Calu3 (cell line): ENCODE results near the gene PLEKHH1. TPM values are rescaled to one million over a fixed set of nuclear protein-coding genes. Genes with fewer than 3 reads are reported as not detected.

Experiments
- BruUV-seq: library from RNA; stranded (reverse); fragments of 400-500 nt; replicated peaks from 2 replicates; lab custom pipeline; 2021; lab: Mats Ljungman, UMichigan
- CTCF ChIA-PET: fragments of 300-600 bp; sonication (Branson Sonifier 250); formaldehyde crosslinking; loops from one replicate; lab custom pipeline; 2022; ENCODE audit warnings: antibody characterized with exemption; lab: Charles Lee
- DNase-seq: peaks from one replicate; pipeline ENCODE4 v3.0.0; 2022
- H3K27ac Mint-ChIP-seq: one replicate; pipeline ENCODE4 v1.8.0; 2022; ENCODE audit warnings: mixed read lengths; ENCODE audit not compliant: unreplicated experiment
- H3K27me3 Mint-ChIP-seq: one replicate; pipeline ENCODE4 v1.8.0; 2022; ENCODE audit warnings: mixed read lengths; ENCODE audit not compliant: unreplicated experiment
- H3K36me3 Mint-ChIP-seq: one replicate; pipeline ENCODE4 v1.8.0; 2022; ENCODE audit warnings: mild to moderate bottlenecking, moderate library complexity, mixed read lengths; ENCODE audit not compliant: insufficient read depth, unreplicated experiment
- H3K4me1 Mint-ChIP-seq: one replicate; pipeline ENCODE4 v1.8.0; 2022; ENCODE audit warnings: mild to moderate bottlenecking, low read depth, mixed read lengths; ENCODE audit not compliant: unreplicated experiment
- H3K4me3 Mint-ChIP-seq: one replicate; pipeline ENCODE4 v1.8.0; 2022; ENCODE audit warnings: mild to moderate bottlenecking, low read depth, moderate library complexity, mixed read lengths; ENCODE audit not compliant: unreplicated experiment
- H3K9me3 Mint-ChIP-seq: one replicate; pipeline ENCODE4 v1.8.0; 2022; ENCODE audit warnings: low read depth, mixed read lengths; ENCODE audit not compliant: unreplicated experiment
- intact Hi-C: fragments of 100-400 bp; cut with micrococcal nuclease; formaldehyde crosslinking; loops from one replicate; pipeline ENCODE4 v1.10.0; 2022; ENCODE audit not compliant: unreplicated experiment
- total RNA-seq: library from RNA; stranded (reverse); gene quantifications from 2 replicates; pipeline ENCODE4 v1.2.3, GENCODE V29; 2022
- TF ChIP-seq, protein P1 (sequence below): fragments of 200-600 bp; IDR thresholded peaks from one replicate; pipeline ENCODE4 v1.8.0; 2022; ENCODE audit warnings: antibody characterized with exemption; ENCODE audit not compliant: unreplicated experiment

Gene PLEKHH1
- total RNA-seq, 1 experiment from 2014 or later, result 11.8 TPM

DNA sequence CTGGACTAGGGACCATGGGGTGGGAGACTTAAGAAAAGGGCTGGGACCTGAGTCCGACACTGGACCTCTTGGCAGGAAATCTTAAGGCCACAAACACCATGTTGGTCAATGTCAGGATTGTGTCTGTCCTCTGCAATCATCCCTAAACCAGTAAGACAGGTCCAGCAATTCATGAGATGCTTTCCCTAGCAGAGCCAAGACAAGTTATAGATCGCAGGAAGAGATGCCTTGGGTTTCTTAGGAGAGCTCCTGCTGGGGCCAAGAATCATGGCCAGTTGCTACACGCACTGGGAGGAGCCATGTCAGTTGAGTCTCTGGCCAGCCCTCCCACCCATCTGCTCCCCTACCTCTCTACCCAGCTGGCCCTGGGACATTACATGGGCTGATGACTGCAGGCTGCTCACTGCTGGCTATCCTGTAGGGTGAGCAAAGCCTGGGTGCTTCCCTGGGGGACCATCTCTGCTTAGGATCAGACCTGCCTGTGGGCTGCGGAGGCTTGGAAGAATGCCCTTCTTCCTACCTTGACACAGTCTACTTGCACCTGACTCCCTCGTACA, 14.2 kb downstream of the PLEKHH1 start:
- BruUV-seq, result no TSS peak
- Mint-ChIP-seq H3K36me3 (no peaks in the 10 kb centered on the region), H3K27ac (no peak overlapping the region), H3K4me3 (no peak overlapping the region), H3K9me3 (no peaks in the 10 kb centered on the region), H3K4me1 (no peaks in the 10 kb centered on the region), H3K27me3 (no peaks in the 10 kb centered on the region)
- TF ChIP-seq, protein P1, sequence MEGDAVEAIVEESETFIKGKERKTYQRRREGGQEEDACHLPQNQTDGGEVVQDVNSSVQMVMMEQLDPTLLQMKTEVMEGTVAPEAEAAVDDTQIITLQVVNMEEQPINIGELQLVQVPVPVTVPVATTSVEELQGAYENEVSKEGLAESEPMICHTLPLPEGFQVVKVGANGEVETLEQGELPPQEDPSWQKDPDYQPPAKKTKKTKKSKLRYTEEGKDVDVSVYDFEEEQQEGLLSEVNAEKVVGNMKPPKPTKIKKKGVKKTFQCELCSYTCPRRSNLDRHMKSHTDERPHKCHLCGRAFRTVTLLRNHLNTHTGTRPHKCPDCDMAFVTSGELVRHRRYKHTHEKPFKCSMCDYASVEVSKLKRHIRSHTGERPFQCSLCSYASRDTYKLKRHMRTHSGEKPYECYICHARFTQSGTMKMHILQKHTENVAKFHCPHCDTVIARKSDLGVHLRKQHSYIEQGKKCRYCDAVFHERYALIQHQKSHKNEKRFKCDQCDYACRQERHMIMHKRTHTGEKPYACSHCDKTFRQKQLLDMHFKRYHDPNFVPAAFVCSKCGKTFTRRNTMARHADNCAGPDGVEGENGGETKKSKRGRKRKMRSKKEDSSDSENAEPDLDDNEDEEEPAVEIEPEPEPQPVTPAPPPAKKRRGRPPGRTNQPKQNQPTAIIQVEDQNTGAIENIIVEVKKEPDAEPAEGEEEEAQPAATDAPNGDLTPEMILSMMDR, result no peak
- no peak for DNase-seq
- intact Hi-C loops, result no loop called here
- CTCF ChIA-PET, result no interaction called here

DNA sequence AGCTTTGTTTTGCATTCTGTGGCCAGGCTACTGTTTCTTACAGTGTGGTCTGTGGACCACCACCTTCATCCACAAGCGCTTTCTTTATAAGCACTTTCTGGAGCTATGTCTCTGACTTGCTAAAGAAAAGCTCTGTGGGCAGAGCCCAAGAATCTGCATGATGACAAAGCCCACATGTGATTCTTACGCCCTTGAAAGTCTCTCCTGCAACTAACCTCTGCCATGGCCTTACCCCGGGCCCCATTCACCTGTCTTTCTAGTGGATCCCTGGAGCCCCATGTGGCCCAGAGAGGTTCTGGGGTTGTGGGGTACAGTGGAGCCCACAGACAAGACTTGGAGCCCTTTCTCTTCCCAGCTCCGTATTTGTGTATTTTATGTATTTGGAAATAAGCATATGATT, 16.6 kb downstream of the PLEKHH1 start:
- no peak for DNase-seq
- Mint-ChIP-seq H3K36me3 (no peaks in the 10 kb centered on the region), H3K27me3 (no peaks in the 10 kb centered on the region), H3K27ac (no peak overlapping the region), H3K4me1 (no peaks in the 10 kb centered on the region), H3K4me3 (no peak overlapping the region), H3K9me3 (no peaks in the 10 kb centered on the region)
- no TSS peak for BruUV-seq
- CTCF ChIA-PET, result interaction anchor here (0.6 kb wide), 1 partner anchor 22 kb away, joined by 3 read pairs; no protein-coding TSS in a partner anchor
- intact Hi-C loops, result no loop called here
- TF ChIP-seq, protein P1, result no peak

DNA sequence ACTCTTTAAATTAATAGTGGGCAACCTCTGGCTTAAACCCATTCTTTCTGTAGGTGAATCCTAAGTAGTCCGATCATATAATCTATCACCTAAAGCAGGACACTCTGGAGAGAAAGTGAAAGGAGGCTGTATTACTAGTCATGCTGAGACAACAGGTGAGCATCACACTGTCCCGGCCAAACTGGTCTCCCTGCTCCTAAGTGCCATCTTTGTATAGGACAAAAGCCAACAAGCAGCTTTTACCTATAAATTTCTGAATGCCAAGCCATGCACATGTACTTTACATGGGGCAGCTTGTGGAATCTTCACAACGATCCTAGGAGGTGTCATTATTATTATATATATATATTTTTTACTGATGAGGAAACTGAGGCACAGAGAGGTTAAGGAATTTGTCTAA, 18.0 kb downstream of the PLEKHH1 start:
- H3K9me3 Mint-ChIP-seq, result no peaks in the 10 kb centered on the region
- CTCF ChIA-PET, result no interaction called here
- no peaks in the 10 kb centered on the region for H3K27me3 Mint-ChIP-seq
- TF ChIP-seq, protein P1, result no peak
- BruUV-seq, result no TSS peak
- H3K27ac Mint-ChIP-seq, result no peak overlapping the region
- intact Hi-C loops, result no loop called here
- no peaks in the 10 kb centered on the region for H3K36me3 Mint-ChIP-seq
- no peaks in the 10 kb centered on the region for H3K4me1 Mint-ChIP-seq
- no peak overlapping the region for H3K4me3 Mint-ChIP-seq
- DNase-seq, result no peak

DNA sequence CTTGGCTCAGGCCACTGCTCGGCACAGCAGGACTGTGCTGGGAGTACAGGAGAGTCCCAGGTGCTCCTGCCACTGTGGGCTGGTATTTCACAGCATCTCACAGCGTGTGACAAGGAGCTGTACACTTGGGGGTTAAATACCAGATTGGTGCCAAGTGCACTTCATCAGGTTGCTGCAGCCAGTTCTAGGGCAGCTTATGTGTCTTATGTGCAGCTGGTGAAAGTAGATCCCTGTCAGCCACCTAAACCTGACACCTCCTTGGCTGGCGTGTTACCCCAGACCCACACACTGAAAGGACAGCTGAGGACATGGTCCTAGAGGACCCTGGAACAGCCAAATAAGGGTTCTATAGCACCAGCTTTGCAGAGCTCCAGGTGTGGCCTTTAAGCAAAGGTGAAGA, 18.9 kb downstream of the PLEKHH1 start:
- intact Hi-C loops, result no loop called here
- Mint-ChIP-seq H3K27me3 (no peaks in the 10 kb centered on the region), H3K4me1 (no peaks in the 10 kb centered on the region), H3K27ac (no peak overlapping the region), H3K4me3 (no peak overlapping the region), H3K36me3 (no peaks in the 10 kb centered on the region), H3K9me3 (no peaks in the 10 kb centered on the region)
- no peak for DNase-seq
- BruUV-seq, result no TSS peak
- CTCF ChIA-PET, result no interaction called here
- TF ChIP-seq, protein P1, result no peak
